ENCODE results near the gene MYRIP. TPM values are rescaled to one million over a fixed set of nuclear protein-coding genes. Genes with fewer than 3 reads are reported as not detected.

MYRIP gene
- polyA plus RNA-seq, 1 experiment = 0.06 TPM

GRCh38 chr3:39848365-39848764 lies 39.0 kb downstream of the MYRIP start:
- ChIA-PET POLR2A (no interaction called here), CTCF (no interaction called here)
- DNase-seq (ENCODE audit: low read depth) = no peak
- no peak overlapping the region for H3K4me3 ChIP-seq (ENCODE audit: low read depth, low read length)
- no peaks in the 10 kb centered on the region for H3K36me3 ChIP-seq (ENCODE audit: control insufficient read depth, insufficient read depth, low read length)
- H3K27me3 ChIP-seq (ENCODE audit: control insufficient read depth, insufficient read depth, low read length) = no peaks in the 10 kb centered on the region
- TF ChIP-seq CTCF (IDR thresholded peaks at IDR 0.05; ENCODE audit: insufficient read depth, low read depth, low read length) = no peak

GRCh38 chr3:39849992-39850715 lies 40.7 kb downstream of the MYRIP start:
- Histone ChIP-seq H3K4me3 (ENCODE audit: low read depth, low read length) (no peak overlapping the region), H3K36me3 (ENCODE audit: control insufficient read depth, insufficient read depth, low read length) (no peaks in the 10 kb centered on the region), H3K27me3 (ENCODE audit: control insufficient read depth, insufficient read depth, low read length) (no peaks in the 10 kb centered on the region)
- ChIA-PET CTCF (no interaction called here), POLR2A (no interaction called here)
- TF ChIP-seq CTCF (IDR thresholded peaks at IDR 0.05; ENCODE audit: insufficient read depth, low read depth, low read length) = no peak
- no peak for DNase-seq (ENCODE audit: low read depth)

GRCh38 chr3:39850716-39851032 lies 41.3 kb downstream of the MYRIP start:
- POLR2A ChIA-PET = no interaction called here
- DNase-seq (ENCODE audit: low read depth) = no peak
- no peak for TF ChIP-seq CTCF (IDR thresholded peaks at IDR 0.05; ENCODE audit: insufficient read depth, low read depth, low read length)
- no peak overlapping the region for H3K4me3 ChIP-seq (ENCODE audit: low read depth, low read length)
- no peaks in the 10 kb centered on the region for H3K27me3 ChIP-seq (ENCODE audit: control insufficient read depth, insufficient read depth, low read length)
- H3K36me3 ChIP-seq (ENCODE audit: control insufficient read depth, insufficient read depth, low read length) = no peaks in the 10 kb centered on the region
- CTCF ChIA-PET = no interaction called here

GRCh38 chr3:39855517-39855916 lies 46.1 kb downstream of the MYRIP start:
- ChIA-PET POLR2A (no interaction called here), CTCF (no interaction called here)
- TF ChIP-seq CTCF (IDR thresholded peaks at IDR 0.05; ENCODE audit: insufficient read depth, low read depth, low read length) = no peak
- Histone ChIP-seq H3K36me3 (ENCODE audit: control insufficient read depth, insufficient read depth, low read length) (no peaks in the 10 kb centered on the region), H3K27me3 (ENCODE audit: control insufficient read depth, insufficient read depth, low read length) (no peaks in the 10 kb centered on the region), H3K4me3 (ENCODE audit: low read depth, low read length) (no peak overlapping the region)
- DNase-seq (ENCODE audit: low read depth) = no peak

- ChIA-PET POLR2A (no interaction called here), CTCF (no interaction called here)
- H3K36me3 ChIP-seq (ENCODE audit: control insufficient read depth, insufficient read depth, low read length) = no peaks in the 10 kb centered on the region
- no peak for TF ChIP-seq CTCF (IDR thresholded peaks at IDR 0.05; ENCODE audit: insufficient read depth, low read depth, low read length)
- H3K27me3 ChIP-seq (ENCODE audit: control insufficient read depth, insufficient read depth, low read length) = no peaks in the 10 kb centered on the region
- DNase-seq (ENCODE audit: low read depth) = no peak
- H3K4me3 ChIP-seq (ENCODE audit: low read depth, low read length) = no peak overlapping the region
Measured at GRCh38 chr3:39869890-39870289, 60.5 kb downstream of the MYRIP start.

Measured in BJ (cell line).